HepG2 (cell line): ENCODE results near the gene ATP2C2. TPM values are rescaled to one million over a fixed set of nuclear protein-coding genes. Genes with fewer than 3 reads are reported as not detected.

Experiments
- ATAC-seq: fragments of 200-7000 bp; cut with Tn5 transposase; 3 replicates; pipeline ENCODE4 v1.9.1; 2020; ENCODE audit warnings: mild to moderate bottlenecking, moderate library complexity
- BruUV-seq: library from RNA; stranded (reverse); fragments of 400-500 nt; replicated peaks from 2 replicates; lab custom pipeline; 2021; lab: Mats Ljungman, UMichigan
- CTCF ChIA-PET: fragments of 300-600 bp; formaldehyde crosslinking; extraction: SDS; loops from one replicate; lab custom pipeline; 2021; ENCODE audit warnings: low total read pairs, inconsistent platforms, low intra/inter-chr PET ratio; lab: Yijun Ruan, JAX
- POLR2A ChIA-PET: fragments of 350-600 bp; sonication (Branson Sonifier 250); formaldehyde crosslinking; loops from one replicate; lab custom pipeline; 2020; ENCODE audit warnings: antibody characterized with exemption, inconsistent platforms; lab: Yijun Ruan, JAX
- DNase-seq: peaks from one replicate; pipeline ENCODE4 v3.0.0-alpha.2; 2015; ENCODE audit warnings: low spot score
- FAIRE-seq: peaks from 3 replicates; lab custom pipeline; 2011; peaks lifted over from hg19 to GRCh38; lab: Jason Lieb, UNC
- H2AFZ ChIP-seq: one replicate; pipeline ENCODE4 v1.6.1; 2011; ENCODE audit warnings: low read length, inconsistent platforms
- H3K27ac ChIP-seq: fragments of 300-600 bp; 3 replicates; pipeline ENCODE4 v1.8.0; 2011; ENCODE audit warnings: mixed run types, mild to moderate bottlenecking, mixed read lengths, low read length, inconsistent platforms; ENCODE audit not compliant: insufficient read depth; ENCODE audit errors: extremely low read length
- H3K27me3 ChIP-seq, 2 experiments: fragments of 200-600 bp in 1 of 2; 2 replicates in 1 of 2; 3 replicates in 1 of 2; pipeline versions ENCODE4 v1.6.0 to v1.8.0; 2011; ENCODE audit warnings: low read length in 2 of 2, mild to moderate bottlenecking in 2 of 2, moderate library complexity in 2 of 2, inconsistent platforms in 1 of 2; ENCODE audit not compliant: insufficient read depth in 2 of 2, control insufficient read depth in 1 of 2
- H3K36me3 ChIP-seq, 2 experiments: fragments of 200-600 bp in 1 of 2; replicated peaks in 1 of 2; 2 replicates in 1 of 2; 3 replicates in 1 of 2; pipeline versions ENCODE4 v1.5.1 to v1.8.0; 2011; ENCODE audit warnings: low read length in 2 of 2, inconsistent platforms in 1 of 2; ENCODE audit not compliant: insufficient read depth in 2 of 2, control insufficient read depth in 1 of 2
- H3K4me1 ChIP-seq: 2 replicates; pipeline ENCODE4 v1.5.1; 2012; ENCODE audit warnings: low read length, inconsistent platforms; ENCODE audit not compliant: insufficient read depth
- H3K4me2 ChIP-seq: 2 replicates; pipeline ENCODE4 v1.6.0; 2011; ENCODE audit warnings: low read depth, low read length, inconsistent platforms
- H3K4me3 ChIP-seq, 3 experiments: fragments of 200-600 bp in 1 of 3; sonication (generic), shearing (Covaris generic) in 1 of 3; replicated peaks in 1 of 3; 2 replicates each; pipeline ENCODE4 v1.5.1; 2011 to 2016; ENCODE audit warnings: low read length in 3 of 3, inconsistent platforms in 2 of 3, low read depth in 2 of 3, mild to moderate bottlenecking in 2 of 3, control low read depth in 1 of 3, mixed read lengths in 1 of 3; ENCODE audit not compliant: insufficient read depth in 1 of 3
- H3K79me2 ChIP-seq: one replicate; pipeline ENCODE4 v1.6.1; 2011; ENCODE audit warnings: low read length, inconsistent platforms; ENCODE audit not compliant: insufficient read depth
- H3K9ac ChIP-seq: 2 replicates; pipeline ENCODE4 v1.6.0; 2011; ENCODE audit warnings: mild to moderate bottlenecking, low read depth, low read length, inconsistent platforms; ENCODE audit not compliant: insufficient read depth
- H3K9me3 ChIP-seq: 2 replicates; pipeline ENCODE4 v1.5.1; 2012; ENCODE audit warnings: mild to moderate bottlenecking, low read length
- H4K20me1 ChIP-seq: 2 replicates; pipeline ENCODE4 v1.6.0; 2011; ENCODE audit warnings: inconsistent platforms, mild to moderate bottlenecking, low read length, moderate library complexity; ENCODE audit not compliant: insufficient read depth
- AKNA ChIP-seq: sonication (generic); formaldehyde crosslinking; IDR thresholded peaks from 2 replicates; pipeline ENCODE4 v1.4.0; 2020; ENCODE audit warnings: missing genetic modification reagents, borderline replicate concordance
- ETV6 ChIP-seq: sonication (generic); formaldehyde crosslinking; conservative IDR thresholded peaks from 2 replicates; pipeline ENCODE4 v1.4.0; 2020; ENCODE audit warnings: missing genetic modification reagents
- HCFC1 ChIP-seq: fragments of 150-350 bp; IDR thresholded peaks from 2 replicates; pipeline ENCODE4 v1.6.1; 2014; ENCODE audit warnings: low read depth, low read length
- SAFB2 ChIP-seq: sonication (generic); formaldehyde crosslinking; IDR thresholded peaks from 2 replicates; pipeline ENCODE4 v1.5.1; 2020; ENCODE audit warnings: missing genetic modification reagents, low read depth, mild to moderate bottlenecking, borderline replicate concordance
- SMAD3 ChIP-seq: sonication (generic); formaldehyde crosslinking; IDR thresholded peaks from 2 replicates; pipeline ENCODE4 v1.4.0; 2020; ENCODE audit warnings: missing genetic modification reagents
- ZNF256 ChIP-seq: sonication (generic); formaldehyde crosslinking; conservative IDR thresholded peaks from 2 replicates; pipeline ENCODE4 v1.4.0; 2020; ENCODE audit warnings: missing genetic modification reagents
- ZNF484 ChIP-seq: sonication (generic); formaldehyde crosslinking; IDR thresholded peaks from 2 replicates; pipeline ENCODE4 v1.5.1; 2020; ENCODE audit warnings: mild to moderate bottlenecking, low read depth, missing genetic modification reagents, borderline replicate concordance
- ZNF703 ChIP-seq: sonication (generic); formaldehyde crosslinking; IDR thresholded peaks from 2 replicates; pipeline ENCODE4 v1.5.1; 2020; ENCODE audit warnings: missing genetic modification reagents, mild to moderate bottlenecking, moderate library complexity, borderline replicate concordance
- ZSCAN29 ChIP-seq: sonication (generic); formaldehyde crosslinking; conservative IDR thresholded peaks from 2 replicates; pipeline ENCODE4 v1.4.0; 2020; ENCODE audit warnings: mild to moderate bottlenecking, missing genetic modification reagents
- WGBS: methylation state at CpG from one replicate; pipeline ENCODE4 v1.1.6; 2017; ENCODE audit warnings: low lambda C conversion rate; 5-methylcytosine and 5-hydroxymethylcytosine counted together
- in situ Hi-C: cut with HindIII; loops from 2 replicates; pipeline ENCODE4 v1.10.0; 2017; ENCODE audit warnings: low pct_unique_long_range_greater_than_20kb; ENCODE audit not compliant: extremely low pct_ligation_motif_present
- intact Hi-C: fragments of 100-400 bp; cut with micrococcal nuclease; formaldehyde crosslinking; loops from one replicate; pipeline ENCODE4 v1.10.0; 2022; ENCODE audit not compliant: unreplicated experiment
- polyA plus RNA-seq, 8 experiments: library from polyadenylated mRNA; depleted of rRNA in 3 of 8; stranded (reverse) in 7 of 8; unstranded in 1 of 8; fragments of >200 nt; fragmentation: Illumina TruSeq in 4 of 8; extraction: Trizol in 4 of 8; gene quantifications; 2 replicates each; pipeline versions ENCODE4 v1.2.1 to v1.2.3, GENCODE V29; 2011 to 2016; ENCODE audit warnings: low read depth in 4 of 8, missing spikeins in 1 of 8, mixed read lengths in 1 of 8; ENCODE audit not compliant: insufficient read depth in 1 of 8
- total RNA-seq, 5 experiments: library from RNA; depleted of rRNA; stranded (reverse); fragments of >200 nt; fragmentation: Illumina TruSeq; extraction: Trizol; gene quantifications; 2 replicates each; pipeline ENCODE4 v1.2.3, GENCODE V29; 2016; ENCODE audit warnings: low read depth in 1 of 5
- TF ChIP-seq, protein P1 (sequence below): IDR thresholded peaks from 2 replicates; pipeline ENCODE4 v1.6.1; 2018; ENCODE audit warnings: missing genetic modification reagents, mild to moderate bottlenecking, missing compliant biosample characterization
- TF ChIP-seq, protein P2 (sequence below): sonication (generic); formaldehyde crosslinking; IDR thresholded peaks from 2 replicates; pipeline ENCODE4 v1.5.1; 2020; ENCODE audit warnings: mild to moderate bottlenecking, missing genetic modification reagents, moderate library complexity
- TF ChIP-seq, protein P3 (sequence below): sonication (generic); formaldehyde crosslinking; IDR thresholded peaks from 2 replicates; pipeline ENCODE4 v1.5.0; 2020; ENCODE audit warnings: missing genetic modification reagents

Gene ATP2C2
- total and polyA plus RNA-seq, 2 of the 13 experiments (the other 11 are each of a cell fraction or from before 2014, with no cell fraction given), result 0.07 TPM; not detected in 1

GRCh38 chr16:84334482-84334881 is 33.9 kb upstream of the ATP2C2 start:
- no peak for FAIRE-seq
- no peak for DNase-seq
- BruUV-seq, result no TSS peak
- H3K36me3 ChIP-seq, result no peaks in the 10 kb centered on the region
- no peaks in the 10 kb centered on the region for H3K79me2 ChIP-seq
- no peak overlapping the region for H3K27ac ChIP-seq
- WGBS, result 13% methylated on average over 1 of the region's 1 CpG
- no peaks in the 10 kb centered on the region for H3K9me3 ChIP-seq
- POLR2A ChIA-PET, result no interaction called here
- no peaks in the 10 kb centered on the region for H4K20me1 ChIP-seq
- H3K4me3 ChIP-seq, result no peak overlapping the region
- intact Hi-C loops (no loop called here), in situ Hi-C loops (no loop called here)
- H3K4me1 ChIP-seq, result no peaks in the 10 kb centered on the region
- CTCF ChIA-PET, result no interaction called here
- H2AFZ ChIP-seq, result no peak overlapping the region
- no peak overlapping the region for H3K9ac ChIP-seq
- TF ChIP-seq ZNF484 (CRISPR knock-in tag) (no peak), SMAD3 (CRISPR knock-in tag) (no peak), ZSCAN29 (CRISPR knock-in tag) (no peak), ZNF703 (CRISPR knock-in tag) (no peak), HCFC1 (no peak), SAFB2 (CRISPR knock-in tag) (no peak), ETV6 (CRISPR knock-in tag) (no peak), AKNA (CRISPR knock-in tag) (no peak), ZNF256 (CRISPR knock-in tag) (no peak)
- TF ChIP-seq, protein P1, sequence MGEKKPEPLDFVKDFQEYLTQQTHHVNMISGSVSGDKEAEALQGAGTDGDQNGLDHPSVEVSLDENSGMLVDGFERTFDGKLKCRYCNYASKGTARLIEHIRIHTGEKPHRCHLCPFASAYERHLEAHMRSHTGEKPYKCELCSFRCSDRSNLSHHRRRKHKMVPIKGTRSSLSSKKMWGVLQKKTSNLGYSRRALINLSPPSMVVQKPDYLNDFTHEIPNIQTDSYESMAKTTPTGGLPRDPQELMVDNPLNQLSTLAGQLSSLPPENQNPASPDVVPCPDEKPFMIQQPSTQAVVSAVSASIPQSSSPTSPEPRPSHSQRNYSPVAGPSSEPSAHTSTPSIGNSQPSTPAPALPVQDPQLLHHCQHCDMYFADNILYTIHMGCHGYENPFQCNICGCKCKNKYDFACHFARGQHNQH (CRISPR knock-in tag), result no peak
- TF ChIP-seq, protein P2, sequence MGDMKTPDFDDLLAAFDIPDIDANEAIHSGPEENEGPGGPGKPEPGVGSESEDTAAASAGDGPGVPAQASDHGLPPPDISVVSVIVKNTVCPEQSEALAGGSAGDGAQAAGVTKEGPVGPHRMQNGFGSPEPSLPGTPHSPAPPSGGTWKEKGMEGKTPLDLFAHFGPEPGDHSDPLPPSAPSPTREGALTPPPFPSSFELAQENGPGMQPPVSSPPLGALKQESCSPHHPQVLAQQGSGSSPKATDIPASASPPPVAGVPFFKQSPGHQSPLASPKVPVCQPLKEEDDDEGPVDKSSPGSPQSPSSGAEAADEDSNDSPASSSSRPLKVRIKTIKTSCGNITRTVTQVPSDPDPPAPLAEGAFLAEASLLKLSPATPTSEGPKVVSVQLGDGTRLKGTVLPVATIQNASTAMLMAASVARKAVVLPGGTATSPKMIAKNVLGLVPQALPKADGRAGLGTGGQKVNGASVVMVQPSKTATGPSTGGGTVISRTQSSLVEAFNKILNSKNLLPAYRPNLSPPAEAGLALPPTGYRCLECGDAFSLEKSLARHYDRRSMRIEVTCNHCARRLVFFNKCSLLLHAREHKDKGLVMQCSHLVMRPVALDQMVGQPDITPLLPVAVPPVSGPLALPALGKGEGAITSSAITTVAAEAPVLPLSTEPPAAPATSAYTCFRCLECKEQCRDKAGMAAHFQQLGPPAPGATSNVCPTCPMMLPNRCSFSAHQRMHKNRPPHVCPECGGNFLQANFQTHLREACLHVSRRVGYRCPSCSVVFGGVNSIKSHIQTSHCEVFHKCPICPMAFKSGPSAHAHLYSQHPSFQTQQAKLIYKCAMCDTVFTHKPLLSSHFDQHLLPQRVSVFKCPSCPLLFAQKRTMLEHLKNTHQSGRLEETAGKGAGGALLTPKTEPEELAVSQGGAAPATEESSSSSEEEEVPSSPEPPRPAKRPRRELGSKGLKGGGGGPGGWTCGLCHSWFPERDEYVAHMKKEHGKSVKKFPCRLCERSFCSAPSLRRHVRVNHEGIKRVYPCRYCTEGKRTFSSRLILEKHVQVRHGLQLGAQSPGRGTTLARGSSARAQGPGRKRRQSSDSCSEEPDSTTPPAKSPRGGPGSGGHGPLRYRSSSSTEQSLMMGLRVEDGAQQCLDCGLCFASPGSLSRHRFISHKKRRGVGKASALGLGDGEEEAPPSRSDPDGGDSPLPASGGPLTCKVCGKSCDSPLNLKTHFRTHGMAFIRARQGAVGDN, result no peak
- TF ChIP-seq, protein P3, sequence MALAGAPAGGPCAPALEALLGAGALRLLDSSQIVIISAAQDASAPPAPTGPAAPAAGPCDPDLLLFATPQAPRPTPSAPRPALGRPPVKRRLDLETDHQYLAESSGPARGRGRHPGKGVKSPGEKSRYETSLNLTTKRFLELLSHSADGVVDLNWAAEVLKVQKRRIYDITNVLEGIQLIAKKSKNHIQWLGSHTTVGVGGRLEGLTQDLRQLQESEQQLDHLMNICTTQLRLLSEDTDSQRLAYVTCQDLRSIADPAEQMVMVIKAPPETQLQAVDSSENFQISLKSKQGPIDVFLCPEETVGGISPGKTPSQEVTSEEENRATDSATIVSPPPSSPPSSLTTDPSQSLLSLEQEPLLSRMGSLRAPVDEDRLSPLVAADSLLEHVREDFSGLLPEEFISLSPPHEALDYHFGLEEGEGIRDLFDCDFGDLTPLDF (CRISPR knock-in tag), result no peak
- no peak for ATAC-seq
- H3K4me2 ChIP-seq, result no peak overlapping the region
- H3K27me3 ChIP-seq, result peaks cover 5 to 32% of the 10 kb centered on the region in 2 experiments; a peak in 4 of 5 replicates
